ENCODE measurements around the gene FGFR1OP2. TPM values are rescaled to one million over a fixed set of nuclear protein-coding genes. Genes with fewer than 3 reads are reported as not detected.

The FGFR1OP2 gene
- total and polyA plus RNA-seq, 9 donors: 29.4 to 44.1 (median 38.0) TPM

GRCh38 chr12:26994109-26994508, 55.8 kb downstream of the FGFR1OP2 start:
- H3K4me3 ChIP-seq (ENCODE audit: low read length): no peak overlapping the region
- H3K27me3 ChIP-seq (ENCODE audit: control insufficient read depth, insufficient read depth, low read length): no peaks in the 10 kb centered on the region
- H3K4me1 ChIP-seq (ENCODE audit: control insufficient read depth, insufficient read depth, low read length): no peaks in the 10 kb centered on the region
- no CpG with 5 or more reads among the region's 1 CpG for WGBS (ENCODE audit: insufficient coverage)
- no peak overlapping the region for H3K27ac ChIP-seq (ENCODE audit: low read length)
- peaks cover 7% of the 10 kb centered on the region for H3K36me3 ChIP-seq (ENCODE audit: control insufficient read depth, insufficient read depth, low read length)
- DNase-seq: no peak
- no peaks in the 10 kb centered on the region for H3K9me3 ChIP-seq (replicated peaks; ENCODE audit: control insufficient read depth, low read depth, low read length)

- Histone ChIP-seq H3K27me3 (ENCODE audit: control insufficient read depth, insufficient read depth, low read length) (no peaks in the 10 kb centered on the region), H3K4me3 (ENCODE audit: low read length) (no peak overlapping the region), H3K36me3 (ENCODE audit: control insufficient read depth, insufficient read depth, low read length) (peaks cover 7% of the 10 kb centered on the region), H3K4me1 (ENCODE audit: control insufficient read depth, insufficient read depth, low read length) (no peaks in the 10 kb centered on the region), H3K27ac (ENCODE audit: low read length) (no peak overlapping the region), H3K9me3 (replicated peaks; ENCODE audit: control insufficient read depth, low read depth, low read length) (no peaks in the 10 kb centered on the region)
- 100% methylated on average over 2 of the region's 2 CpGs for WGBS (ENCODE audit: insufficient coverage)
- DNase-seq: no peak
Measured at GRCh38 chr12:26995706-26996105, 57.4 kb downstream of the FGFR1OP2 start.

DNA sequence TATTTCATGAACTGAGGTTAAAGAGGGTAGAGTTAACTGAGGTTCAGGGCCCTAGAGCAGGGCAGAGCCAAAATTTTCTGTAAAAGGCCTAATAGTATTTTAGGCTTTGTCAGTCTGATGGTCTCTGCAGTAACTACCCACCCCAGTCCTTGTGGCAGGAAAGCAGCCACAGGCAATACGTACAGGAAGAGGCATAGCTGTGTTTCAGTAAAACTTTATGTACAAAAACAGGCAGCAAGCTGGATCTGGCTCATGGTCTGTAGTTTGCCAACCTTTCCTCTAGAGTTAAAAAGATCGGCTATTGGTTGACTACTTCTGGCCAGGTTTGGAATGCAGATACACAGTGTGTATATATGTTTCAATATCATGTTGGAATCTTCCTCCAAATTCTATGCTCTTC, 58.7 kb downstream of the FGFR1OP2 start:
- no CpG with 5 or more reads among the region's 2 CpGs for WGBS (ENCODE audit: insufficient coverage)
- no peaks in the 10 kb centered on the region for H3K4me1 ChIP-seq (ENCODE audit: control insufficient read depth, insufficient read depth, low read length)
- no peaks in the 10 kb centered on the region for H3K9me3 ChIP-seq (replicated peaks; ENCODE audit: control insufficient read depth, low read depth, low read length)
- no peak overlapping the region for H3K4me3 ChIP-seq (ENCODE audit: low read length)
- no peak overlapping the region for H3K27ac ChIP-seq (ENCODE audit: low read length)
- H3K27me3 ChIP-seq (ENCODE audit: control insufficient read depth, insufficient read depth, low read length): no peaks in the 10 kb centered on the region
- H3K36me3 ChIP-seq (ENCODE audit: control insufficient read depth, insufficient read depth, low read length): peaks cover 7% of the 10 kb centered on the region
- DNase-seq: no peak

- no CpG with 5 or more reads among the region's 1 CpG for WGBS (ENCODE audit: insufficient coverage)
- no peak for DNase-seq
- Histone ChIP-seq H3K27ac (ENCODE audit: low read length) (no peak overlapping the region), H3K4me1 (ENCODE audit: control insufficient read depth, insufficient read depth, low read length) (no peaks in the 10 kb centered on the region), H3K4me3 (ENCODE audit: low read length) (no peak overlapping the region), H3K9me3 (replicated peaks; ENCODE audit: control insufficient read depth, low read depth, low read length) (no peaks in the 10 kb centered on the region), H3K27me3 (ENCODE audit: control insufficient read depth, insufficient read depth, low read length) (no peaks in the 10 kb centered on the region), H3K36me3 (ENCODE audit: control insufficient read depth, insufficient read depth, low read length) (no peaks in the 10 kb centered on the region)
Measured at GRCh38 chr12:27000961-27001360, 62.7 kb downstream of the FGFR1OP2 start.

DNA sequence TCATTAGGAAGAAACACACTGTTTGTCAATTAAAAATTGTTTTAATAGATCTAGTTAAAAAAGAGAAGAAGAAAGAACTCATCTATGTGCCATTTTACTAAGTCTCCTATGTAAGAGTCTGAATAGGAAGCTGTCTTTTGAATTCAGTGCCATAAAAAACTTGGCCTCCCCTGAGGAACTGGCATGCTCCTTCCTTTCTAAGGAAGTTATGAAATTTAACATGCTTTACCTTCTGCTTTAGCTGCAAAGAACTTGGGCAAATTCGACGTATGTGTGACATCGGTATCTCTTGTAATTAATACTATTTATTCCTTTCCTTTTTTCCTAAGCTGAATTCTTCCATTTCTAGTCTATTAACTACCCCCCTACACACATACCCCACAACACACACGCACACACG, 63.4 kb downstream of the FGFR1OP2 start:
- Histone ChIP-seq H3K36me3 (ENCODE audit: control insufficient read depth, insufficient read depth, low read length) (no peaks in the 10 kb centered on the region), H3K9me3 (replicated peaks; ENCODE audit: control insufficient read depth, low read depth, low read length) (no peaks in the 10 kb centered on the region), H3K27ac (ENCODE audit: low read length) (no peak overlapping the region), H3K4me3 (ENCODE audit: low read length) (no peak overlapping the region), H3K4me1 (ENCODE audit: control insufficient read depth, insufficient read depth, low read length) (no peaks in the 10 kb centered on the region), H3K27me3 (ENCODE audit: control insufficient read depth, insufficient read depth, low read length) (no peaks in the 10 kb centered on the region)
- peak; percentile 40 for DNase-seq
- 87% methylated on average over 3 of the region's 5 CpGs for WGBS (ENCODE audit: insufficient coverage)

- Histone ChIP-seq H3K4me1 (ENCODE audit: control insufficient read depth, insufficient read depth, low read length) (no peaks in the 10 kb centered on the region), H3K9me3 (replicated peaks; ENCODE audit: control insufficient read depth, low read depth, low read length) (no peaks in the 10 kb centered on the region), H3K27ac (ENCODE audit: low read length) (no peak overlapping the region), H3K4me3 (ENCODE audit: low read length) (no peak overlapping the region), H3K27me3 (ENCODE audit: control insufficient read depth, insufficient read depth, low read length) (no peaks in the 10 kb centered on the region), H3K36me3 (ENCODE audit: control insufficient read depth, insufficient read depth, low read length) (no peaks in the 10 kb centered on the region)
- WGBS (ENCODE audit: insufficient coverage): no CpG with 5 or more reads among the region's 5 CpGs
- no peak for DNase-seq
Measured at GRCh38 chr12:27002141-27002540, 63.9 kb downstream of the FGFR1OP2 start.

GRCh38 chr12:27003421-27004381, 65.4 kb downstream of the FGFR1OP2 start:
- H3K36me3 ChIP-seq (ENCODE audit: control insufficient read depth, insufficient read depth, low read length): no peaks in the 10 kb centered on the region
- H3K27ac ChIP-seq (ENCODE audit: low read length): no peak overlapping the region
- no peak overlapping the region for H3K4me3 ChIP-seq (ENCODE audit: low read length)
- no peaks in the 10 kb centered on the region for H3K27me3 ChIP-seq (ENCODE audit: control insufficient read depth, insufficient read depth, low read length)
- H3K4me1 ChIP-seq (ENCODE audit: control insufficient read depth, insufficient read depth, low read length): no peaks in the 10 kb centered on the region
- WGBS (ENCODE audit: insufficient coverage): 0% methylated on average over 1 of the region's 6 CpGs
- H3K9me3 ChIP-seq (replicated peaks; ENCODE audit: control insufficient read depth, low read depth, low read length): no peaks in the 10 kb centered on the region
- no peak for DNase-seq

DNA sequence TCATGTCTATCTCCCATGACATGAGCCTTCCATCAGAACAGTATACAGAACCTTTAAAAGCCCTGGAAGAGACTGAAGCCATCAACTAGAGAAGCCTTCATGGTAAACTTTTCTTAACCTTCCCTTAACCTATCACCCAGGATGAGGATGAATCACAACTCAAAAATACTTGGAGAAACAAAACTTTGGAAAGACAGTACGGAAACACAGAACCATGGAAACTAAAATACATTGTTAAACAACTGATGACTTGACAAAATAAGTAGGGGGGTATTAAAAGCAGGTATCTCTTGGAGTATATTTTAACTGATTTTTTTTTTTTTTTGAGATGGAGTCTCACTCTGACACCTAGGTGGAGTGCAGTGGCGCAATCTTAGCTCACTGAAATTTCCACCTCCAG, 67.2 kb downstream of the FGFR1OP2 start:
- no peaks in the 10 kb centered on the region for H3K27me3 ChIP-seq (ENCODE audit: control insufficient read depth, insufficient read depth, low read length)
- no peak for DNase-seq
- no peaks in the 10 kb centered on the region for H3K4me1 ChIP-seq (ENCODE audit: control insufficient read depth, insufficient read depth, low read length)
- no peak overlapping the region for H3K4me3 ChIP-seq (ENCODE audit: low read length)
- H3K36me3 ChIP-seq (ENCODE audit: control insufficient read depth, insufficient read depth, low read length): no peaks in the 10 kb centered on the region
- H3K27ac ChIP-seq (ENCODE audit: low read length): no peak overlapping the region
- H3K9me3 ChIP-seq (replicated peaks; ENCODE audit: control insufficient read depth, low read depth, low read length): no peaks in the 10 kb centered on the region
- WGBS (ENCODE audit: insufficient coverage): no CpG with 5 or more reads among the region's 2 CpGs

DNA sequence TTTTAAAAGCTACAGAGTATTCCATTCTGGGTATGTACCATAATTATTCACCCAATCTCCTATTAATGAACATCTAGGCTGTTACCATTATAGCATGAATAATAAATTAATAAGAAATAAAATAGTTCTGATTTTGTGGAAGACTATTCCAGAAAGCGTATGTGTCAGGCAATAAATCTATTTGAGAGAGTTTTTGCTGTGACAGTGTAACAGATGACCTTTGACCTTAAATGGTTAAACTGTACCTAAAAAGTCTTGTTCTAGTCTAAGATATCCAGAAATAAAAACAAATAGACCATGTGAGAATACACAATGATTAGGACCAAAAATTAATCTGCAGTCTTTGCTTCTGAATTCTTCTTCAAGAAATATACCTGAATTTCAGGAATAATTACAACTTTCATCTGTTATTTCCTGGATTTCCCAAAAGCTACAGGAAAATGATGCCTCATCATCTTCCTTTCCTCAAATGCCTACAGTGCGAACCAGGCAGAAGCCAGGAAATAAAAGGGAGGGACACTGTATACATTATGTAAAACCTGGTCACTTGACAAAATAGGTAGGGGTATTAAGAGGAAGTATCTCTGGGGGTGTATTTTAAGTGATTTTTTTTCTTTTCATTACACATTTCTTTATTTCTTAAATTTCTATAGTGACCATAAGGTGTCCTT, 68.7 kb downstream of the FGFR1OP2 start:
- no CpG with 5 or more reads among the region's 2 CpGs for whole genome bisulfite sequencing (ENCODE audit: insufficient coverage)
- Histone ChIP-seq H3K4me3 (ENCODE audit: low read length) (no peak overlapping the region), H3K9me3 (replicated peaks; ENCODE audit: control insufficient read depth, low read depth, low read length) (no peaks in the 10 kb centered on the region), H3K27ac (ENCODE audit: low read length) (no peak overlapping the region), H3K36me3 (ENCODE audit: control insufficient read depth, insufficient read depth, low read length) (no peaks in the 10 kb centered on the region), H3K4me1 (ENCODE audit: control insufficient read depth, insufficient read depth, low read length) (no peaks in the 10 kb centered on the region), H3K27me3 (ENCODE audit: control insufficient read depth, insufficient read depth, low read length) (no peaks in the 10 kb centered on the region)
- DNase-seq: no peak

GRCh38 chr12:27008081-27008480, 69.8 kb downstream of the FGFR1OP2 start:
- no peaks in the 10 kb centered on the region for H3K27me3 ChIP-seq (ENCODE audit: control insufficient read depth, insufficient read depth, low read length)
- no peak overlapping the region for H3K27ac ChIP-seq (ENCODE audit: low read length)
- H3K9me3 ChIP-seq (replicated peaks; ENCODE audit: control insufficient read depth, low read depth, low read length): no peaks in the 10 kb centered on the region
- H3K4me1 ChIP-seq (ENCODE audit: control insufficient read depth, insufficient read depth, low read length): no peaks in the 10 kb centered on the region
- no peak for DNase-seq
- no peak overlapping the region for H3K4me3 ChIP-seq (ENCODE audit: low read length)
- no peaks in the 10 kb centered on the region for H3K36me3 ChIP-seq (ENCODE audit: control insufficient read depth, insufficient read depth, low read length)
- no CpG with 5 or more reads among the region's 5 CpGs for WGBS (ENCODE audit: insufficient coverage)

Data from muscle of leg (tissue), 11 donors.